Left cardiac atrium (tissue), 4 donors: ENCODE results near the gene CSRNP2. TPM values are rescaled to one million over a fixed set of nuclear protein-coding genes. Genes with fewer than 3 reads are reported as not detected.
"Not testable (repeated sequence)": the region's sequence is repeated elsewhere in the genome, so short reads cannot be mapped to it uniquely, and the experiment has no call there.

Experiments
- ATAC-seq, 2 donors: fragments of 200-7000 bp; cut with Tn5 transposase; one replicate each; pipeline ENCODE4 v1.9.1; 2020; ENCODE audit warnings: mild to moderate bottlenecking in 2 of 2, moderate library complexity in 2 of 2
- DNase-seq: peaks from one replicate; pipeline ENCODE4 v3.0.0-alpha.2; 2020
- intact Hi-C, 2 donors: fragments of 100-400 bp; cut with DNase I; formaldehyde crosslinking; loops; one replicate each; pipeline versions ENCODE4 v1.14.1 to v1.15.1; 2022 to 2023
- total RNA-seq, 2 donors: library from RNA; stranded (reverse); fragmentation: NEBNext Ultra II Directional; extraction: Animal tissue kit (Norgen Biotek cat#: 25700); gene quantifications; one replicate each; pipeline ENCODE4 v1.2.1, GENCODE V29; 2021
- donor health status: DM: no; HTN: yes; CAD: no.
- donor health status: DM: no; HTN: yes; CAD: no; lungs with severe emphysema.
- donor health status: DM: yes; HTN: yes; CAD: no.
- donor health status: Dilated cardiomyopathy.

The CSRNP2 gene
- total RNA-seq, 2 donors from 2014 or later: 18.9 to 22.6 TPM

GRCh38 chr12:51080136-51080535 lies 3.3 kb downstream of the CSRNP2 start:
- intact Hi-C loops: no loop called here
- ATAC-seq: no peak
- no peak for DNase-seq

- DNase-seq, intact Hi-C loops, ATAC-seq: not testable (repeated sequence)
These were observed 4.5 kb downstream of the CSRNP2 start for GRCh38 chr12:51078866-51079265.

DNA sequence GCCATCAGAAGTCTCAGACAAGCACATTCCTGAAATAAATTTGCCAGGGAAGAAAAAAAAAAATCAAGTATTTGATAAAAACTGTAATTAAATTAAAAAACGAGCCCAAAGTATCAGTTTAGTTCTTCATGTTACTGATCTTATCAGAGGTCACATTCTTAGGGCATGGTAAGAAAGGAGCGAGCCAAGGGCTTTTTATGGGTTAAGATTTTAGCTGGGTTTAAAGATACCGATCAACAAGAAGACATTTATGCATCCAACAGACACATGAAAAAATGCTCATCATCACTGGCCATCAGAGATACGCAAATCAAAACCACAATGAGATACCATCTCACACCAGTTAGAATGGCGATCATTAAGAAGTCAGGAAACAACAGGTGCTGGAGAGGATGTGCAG lies 5.0 kb downstream of the CSRNP2 start:
- ATAC-seq, intact Hi-C loops, DNase-seq: not testable (repeated sequence)

- no peak for DNase-seq
- intact Hi-C loops: no loop called here
These were observed 5.5 kb downstream of the CSRNP2 start for GRCh38 chr12:51077930-51078329.

GRCh38 chr12:51076236-51076930 lies 7.0 kb downstream of the CSRNP2 start:
- intact Hi-C loops: no loop called here
- ATAC-seq: no peak
- no peak for DNase-seq

More at GRCh38 chr12:51077930-51078329, 5.5 kb downstream of the CSRNP2 start:
- ATAC-seq: peak; percentile 67 to 73

- DNase-seq (no peak), ATAC-seq (peak in 1 of 2 donors; percentile 35)
- intact Hi-C loops: no loop called here
These were observed 8.0 kb downstream of the CSRNP2 start for GRCh38 chr12:51075390-51075789.

DNA sequence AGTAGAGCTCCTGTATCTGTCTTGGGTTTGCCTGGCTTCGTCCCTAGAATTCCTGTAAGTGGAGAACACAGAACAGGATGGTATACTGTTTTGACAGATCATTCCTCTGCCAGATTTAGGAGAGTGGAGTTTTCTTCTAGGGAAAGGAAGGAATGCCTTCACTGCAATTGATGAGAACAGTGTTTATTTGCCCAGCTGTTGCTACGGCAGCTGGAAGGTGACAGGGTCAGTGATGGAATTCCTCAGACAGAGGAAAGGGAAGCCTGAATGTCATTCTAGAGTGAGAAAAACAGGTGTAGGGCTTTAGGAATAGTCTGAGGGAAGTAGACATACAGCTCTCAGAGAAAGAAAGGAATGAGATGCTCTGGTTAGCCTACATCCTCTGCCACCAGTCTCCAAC lies 11.7 kb downstream of the CSRNP2 start:
- DNase-seq (no peak), ATAC-seq (no peak)
- intact Hi-C loops: no loop called here

DNA sequence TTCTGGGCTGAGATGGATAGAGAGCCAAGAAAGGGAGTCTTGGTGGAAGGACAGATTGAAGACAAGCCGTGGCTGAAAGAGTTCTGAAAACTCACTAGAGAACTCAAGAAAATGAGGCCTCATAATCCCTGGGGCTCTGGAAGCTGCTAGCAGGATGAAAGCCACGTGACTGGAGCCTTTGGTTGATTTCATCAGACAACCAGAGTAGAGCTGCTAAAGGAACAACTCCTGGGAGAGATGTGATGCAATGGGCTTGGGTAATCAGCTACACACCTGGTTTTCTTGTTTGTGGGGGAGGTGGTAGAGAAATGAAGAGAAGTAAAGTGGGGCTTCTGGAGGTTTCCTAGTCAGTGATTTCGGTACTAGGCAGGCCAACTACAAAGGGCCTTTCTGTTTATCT lies 13.4 kb downstream of the CSRNP2 start:
- peak in 1 of 2 donors; percentile 23 for ATAC-seq
- intact Hi-C loops: no loop called here
- no peak for DNase-seq

- ATAC-seq (no peak), DNase-seq (no peak)
- intact Hi-C loops: no loop called here
These were observed 15.6 kb downstream of the CSRNP2 start for GRCh38 chr12:51067771-51068170.

- no peak for ATAC-seq
These were observed 16.2 kb downstream of the CSRNP2 start for GRCh38 chr12:51067229-51067628.

DNA sequence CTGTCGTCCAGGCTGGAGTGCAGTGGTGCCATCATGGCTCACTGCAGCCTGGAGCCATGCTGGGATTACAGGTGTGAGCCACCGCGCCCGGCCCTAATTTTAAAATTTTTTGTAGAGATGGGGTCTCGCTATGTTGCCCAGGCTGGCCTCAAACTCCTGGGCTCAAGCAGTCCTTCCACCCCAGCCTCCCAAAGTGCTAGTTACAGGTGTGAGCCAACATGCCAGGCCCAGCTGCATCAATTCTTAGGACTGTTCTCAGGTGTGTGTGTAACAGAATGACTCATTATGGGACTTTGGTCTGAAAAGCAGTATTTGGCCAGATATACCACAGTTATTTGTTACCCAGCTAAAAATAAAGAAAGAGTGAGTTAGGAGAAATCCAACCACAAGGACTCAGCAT lies 17.9 kb downstream of the CSRNP2 start:
- ATAC-seq: no peak
- DNase-seq: no peak
- intact Hi-C loops: no loop called here

More at GRCh38 chr12:51067229-51067628, 16.2 kb downstream of the CSRNP2 start:
- intact Hi-C loops: no loop called here
- no peak for DNase-seq

- DNase-seq (no peak), ATAC-seq (no peak)
- intact Hi-C loops: no loop called here
These were observed 20.6 kb downstream of the CSRNP2 start for GRCh38 chr12:51062631-51063397.

GRCh38 chr12:51059086-51059485 lies 24.3 kb downstream of the CSRNP2 start:
- no peak for DNase-seq
- intact Hi-C loops: no loop called here

GRCh38 chr12:51056242-51056641 lies 27.2 kb downstream of the CSRNP2 start:
- intact Hi-C loops: no loop called here
- ATAC-seq (no peak), DNase-seq (peak; percentile 35)

More at GRCh38 chr12:51059086-51059485, 24.3 kb downstream of the CSRNP2 start:
- ATAC-seq: no peak

- no peak for DNase-seq
- intact Hi-C loops: no loop called here
These were observed 28.3 kb downstream of the CSRNP2 start for GRCh38 chr12:51055060-51055459.

GRCh38 chr12:51051787-51052186 lies 31.6 kb downstream of the CSRNP2 start:
- intact Hi-C loops: no loop called here
- ATAC-seq: no peak
- DNase-seq: no peak

More at GRCh38 chr12:51055060-51055459, 28.3 kb downstream of the CSRNP2 start:
- no peak for ATAC-seq

- intact Hi-C loops: no loop called here
- DNase-seq (no peak), ATAC-seq (no peak)
These were observed 33.9 kb downstream of the CSRNP2 start for GRCh38 chr12:51049525-51049924.

DNA sequence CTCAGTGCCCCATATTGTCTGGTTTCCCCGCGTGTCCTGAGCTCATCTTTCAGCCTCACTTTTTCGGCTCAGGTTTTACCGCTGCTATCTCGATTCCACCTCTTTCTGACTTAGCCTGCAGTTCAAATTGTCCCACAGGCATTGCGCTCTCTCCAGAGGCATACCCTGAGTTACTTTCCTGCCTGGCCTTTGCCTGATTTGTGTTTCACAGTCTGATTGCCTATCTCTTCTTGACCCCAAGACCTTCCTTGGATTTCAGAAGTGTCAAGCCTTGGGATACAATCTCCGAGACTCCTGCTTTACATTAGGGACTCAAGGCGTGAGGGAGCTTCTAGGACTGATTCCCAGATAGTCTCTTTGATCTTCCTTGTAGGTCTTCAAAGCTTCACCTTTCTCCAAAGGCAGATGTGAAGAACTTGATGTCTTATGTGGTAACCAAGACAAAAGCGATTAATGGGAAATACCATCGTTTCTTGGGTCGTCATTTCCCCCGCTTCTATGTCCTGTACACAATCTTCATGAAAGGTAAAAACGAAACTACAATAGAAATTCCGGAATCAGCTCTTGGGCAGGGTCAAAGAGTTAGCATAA lies 34.6 kb downstream of the CSRNP2 start:
- DNase-seq: no peak
- no peak for ATAC-seq
- intact Hi-C loops: no loop called here

GRCh38 chr12:51047655-51048540 lies 35.5 kb downstream of the CSRNP2 start, which contains the start of gene LETMD1:
LETMD1 (plus strand) TSS chr12:51048327; CDS start chr12:51048357, 30 bp downstream.
- ATAC-seq (peak; percentile 99 to 100), DNase-seq (peak; percentile 95)
- intact Hi-C loops: no loop called here
